GM12874 (cell line): ENCODE measurements around the gene FBXO15.
A peak's percentile ranks its signal among the peaks of the same experiment; 100 is the strongest.

ENCODE experiments used
- TF ChIP-seq, protein P1 (sequence below): IDR thresholded peaks from 2 replicates; pipeline ENCODE4 v1.5.1; 2011; ENCODE audit warnings: low read depth, mild to moderate bottlenecking, control low read depth, low read length, moderate library complexity; ENCODE audit not compliant: insufficient read depth

Gene FBXO15

DNA sequence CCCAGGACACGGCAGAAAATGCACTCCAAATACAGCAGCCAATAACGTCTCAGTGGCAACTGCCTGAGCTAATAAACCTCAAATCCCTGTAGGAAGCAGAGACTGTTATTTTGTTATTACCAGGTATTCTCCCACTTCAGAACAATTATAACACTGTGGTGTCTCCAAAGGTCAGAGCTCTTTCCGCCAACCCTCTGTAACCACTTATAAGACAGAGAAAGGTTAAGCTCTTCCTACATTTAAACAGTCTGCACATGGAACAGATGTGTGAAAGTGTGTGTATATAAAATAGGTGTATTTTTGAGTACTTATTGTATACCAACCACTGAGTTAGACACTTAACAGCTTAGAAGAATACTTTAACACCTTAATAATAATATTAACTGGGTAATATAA, 64.1 kb downstream of the FBXO15 start:
- TF ChIP-seq, protein P1, sequence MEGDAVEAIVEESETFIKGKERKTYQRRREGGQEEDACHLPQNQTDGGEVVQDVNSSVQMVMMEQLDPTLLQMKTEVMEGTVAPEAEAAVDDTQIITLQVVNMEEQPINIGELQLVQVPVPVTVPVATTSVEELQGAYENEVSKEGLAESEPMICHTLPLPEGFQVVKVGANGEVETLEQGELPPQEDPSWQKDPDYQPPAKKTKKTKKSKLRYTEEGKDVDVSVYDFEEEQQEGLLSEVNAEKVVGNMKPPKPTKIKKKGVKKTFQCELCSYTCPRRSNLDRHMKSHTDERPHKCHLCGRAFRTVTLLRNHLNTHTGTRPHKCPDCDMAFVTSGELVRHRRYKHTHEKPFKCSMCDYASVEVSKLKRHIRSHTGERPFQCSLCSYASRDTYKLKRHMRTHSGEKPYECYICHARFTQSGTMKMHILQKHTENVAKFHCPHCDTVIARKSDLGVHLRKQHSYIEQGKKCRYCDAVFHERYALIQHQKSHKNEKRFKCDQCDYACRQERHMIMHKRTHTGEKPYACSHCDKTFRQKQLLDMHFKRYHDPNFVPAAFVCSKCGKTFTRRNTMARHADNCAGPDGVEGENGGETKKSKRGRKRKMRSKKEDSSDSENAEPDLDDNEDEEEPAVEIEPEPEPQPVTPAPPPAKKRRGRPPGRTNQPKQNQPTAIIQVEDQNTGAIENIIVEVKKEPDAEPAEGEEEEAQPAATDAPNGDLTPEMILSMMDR, result no peak

DNA sequence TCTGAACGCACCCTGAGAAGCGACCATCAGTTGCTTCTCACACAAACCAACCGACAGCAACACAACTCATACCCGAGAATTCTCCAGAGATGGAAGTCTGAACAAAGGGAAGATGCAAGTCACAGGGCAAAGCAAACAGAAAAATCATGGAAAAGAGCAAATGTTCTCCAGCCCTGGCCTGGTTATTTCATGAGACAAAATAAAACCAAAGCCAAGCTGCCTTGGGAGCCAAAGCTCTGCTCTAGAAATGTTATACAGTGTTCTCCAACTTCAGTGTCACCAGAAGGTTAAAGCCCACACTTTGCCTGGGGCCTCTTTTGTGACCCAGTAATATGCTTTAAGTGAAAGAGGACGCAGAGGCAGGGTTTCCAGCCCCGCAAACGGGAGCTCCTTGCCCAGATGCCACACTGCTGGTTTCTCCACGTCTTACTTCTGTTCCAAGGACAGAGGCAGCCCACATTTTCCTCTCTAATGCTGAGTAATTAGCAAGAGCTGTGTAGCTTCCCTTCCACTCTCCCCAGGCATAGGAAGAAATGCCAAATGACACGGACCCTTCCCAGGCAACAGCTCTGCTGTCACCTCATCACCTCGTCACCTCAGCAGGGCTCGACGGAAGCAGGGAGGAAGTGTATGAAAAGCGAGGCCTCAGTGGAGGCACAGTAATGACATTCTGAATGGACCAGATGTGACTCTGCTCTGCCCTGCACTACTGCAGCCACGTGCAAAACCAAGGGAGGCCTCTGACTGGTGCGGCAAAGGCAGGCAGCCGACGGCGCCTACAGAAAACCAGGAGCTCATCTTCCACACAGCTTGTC, 64.7 kb downstream of the FBXO15 start:
- TF ChIP-seq, protein P1, result no peak

DNA sequence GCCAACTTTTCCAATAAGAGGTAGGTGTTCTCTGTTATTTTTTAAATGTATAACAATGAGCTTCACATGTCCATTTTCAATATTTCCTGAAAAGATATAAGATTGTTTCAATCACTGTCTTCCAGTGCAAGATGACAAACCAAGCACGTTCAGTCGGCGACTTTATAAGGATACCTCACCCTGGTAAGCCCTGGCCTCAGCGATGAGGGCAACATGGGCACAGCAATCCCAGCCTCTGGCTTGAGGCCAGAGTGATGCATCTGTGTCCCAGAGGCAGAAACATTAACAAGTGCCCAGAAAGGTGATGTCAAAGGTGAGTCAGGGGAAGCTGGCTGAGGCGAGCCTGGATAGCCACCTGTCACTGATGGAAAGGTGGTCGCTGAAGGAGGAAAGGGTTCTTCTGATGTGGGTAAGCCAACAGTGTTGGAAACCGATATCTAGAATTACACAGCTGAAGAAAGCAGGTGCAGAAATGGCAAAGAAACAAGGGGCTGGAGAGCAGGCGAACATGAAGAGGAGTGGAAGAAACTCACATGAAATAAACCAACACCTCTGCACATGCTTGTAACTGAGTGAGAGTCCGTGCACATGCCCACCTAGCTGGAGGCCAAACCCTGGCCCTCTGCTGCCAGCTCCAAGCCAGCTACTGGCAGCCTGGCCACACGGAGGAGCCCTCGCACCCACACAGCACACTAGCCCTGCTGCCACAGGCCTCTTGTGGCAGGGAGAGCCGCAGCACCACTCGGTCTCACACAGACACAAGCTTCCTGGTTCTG, 65.5 kb downstream of the FBXO15 start:
- TF ChIP-seq, protein P1, result peak; percentile 61

DNA sequence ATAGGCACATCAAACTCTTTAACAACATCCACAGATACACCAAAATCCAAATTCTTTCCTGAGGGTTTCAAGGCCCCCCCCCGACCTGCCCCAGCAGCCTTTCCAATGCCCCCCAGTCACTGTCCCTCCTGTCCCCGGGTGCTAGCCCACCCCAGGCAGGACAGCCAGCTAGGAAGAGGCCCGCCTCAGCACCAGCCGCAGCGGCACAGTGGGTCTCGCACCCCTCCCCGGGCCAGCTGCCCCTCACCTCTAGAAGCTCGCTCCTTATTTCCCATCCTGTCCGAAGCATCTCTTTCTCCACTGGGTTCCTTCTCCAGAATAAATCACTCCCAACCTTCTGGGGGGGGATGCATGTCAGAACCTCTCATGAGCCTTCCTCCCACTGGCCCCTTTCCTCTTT, 69.4 kb downstream of the FBXO15 start:
- TF ChIP-seq, protein P1, result no peak

DNA sequence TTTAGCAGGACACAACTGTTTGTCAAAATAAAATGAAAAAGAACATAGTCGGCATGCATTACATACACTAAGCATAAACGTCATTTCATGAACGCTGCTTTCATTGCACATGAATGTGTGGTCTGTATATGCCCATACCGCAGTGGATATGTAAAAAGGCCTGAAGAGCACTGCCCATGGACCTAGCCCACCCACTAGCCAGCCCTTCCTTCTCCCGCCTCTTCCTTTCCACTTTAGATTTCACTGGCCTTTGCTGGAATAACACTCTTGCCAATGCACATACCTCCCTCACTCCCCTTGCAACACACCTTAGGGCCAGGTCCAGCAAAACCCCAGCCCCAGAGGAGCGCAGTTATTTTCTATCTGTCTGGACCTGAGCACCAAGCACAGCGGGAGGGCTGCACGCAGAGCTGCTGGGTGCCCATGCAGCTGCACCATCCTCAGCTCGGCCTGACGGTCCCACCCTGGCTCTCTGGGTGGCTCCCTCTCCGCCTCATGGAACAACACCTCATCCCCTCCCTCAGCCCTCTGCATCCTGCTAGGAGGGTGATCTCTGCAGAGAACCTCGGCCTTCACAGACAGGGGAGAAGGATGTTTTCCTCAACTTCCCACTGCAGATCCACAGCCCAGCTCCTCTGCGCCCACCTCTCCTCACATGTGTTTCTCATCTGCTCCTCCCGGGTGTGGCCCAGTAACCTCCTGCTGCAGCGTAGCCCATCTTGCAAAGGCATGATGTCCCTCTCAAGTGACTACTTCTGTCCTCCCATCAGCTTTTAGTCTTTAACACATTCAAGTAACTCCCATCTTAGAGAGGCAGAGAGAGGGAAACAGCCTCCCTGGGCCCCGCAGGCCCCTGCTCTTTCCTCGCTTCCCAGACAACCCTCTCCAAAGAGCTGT, 72.7 kb downstream of the FBXO15 start:
- TF ChIP-seq, protein P1, result no peak

DNA sequence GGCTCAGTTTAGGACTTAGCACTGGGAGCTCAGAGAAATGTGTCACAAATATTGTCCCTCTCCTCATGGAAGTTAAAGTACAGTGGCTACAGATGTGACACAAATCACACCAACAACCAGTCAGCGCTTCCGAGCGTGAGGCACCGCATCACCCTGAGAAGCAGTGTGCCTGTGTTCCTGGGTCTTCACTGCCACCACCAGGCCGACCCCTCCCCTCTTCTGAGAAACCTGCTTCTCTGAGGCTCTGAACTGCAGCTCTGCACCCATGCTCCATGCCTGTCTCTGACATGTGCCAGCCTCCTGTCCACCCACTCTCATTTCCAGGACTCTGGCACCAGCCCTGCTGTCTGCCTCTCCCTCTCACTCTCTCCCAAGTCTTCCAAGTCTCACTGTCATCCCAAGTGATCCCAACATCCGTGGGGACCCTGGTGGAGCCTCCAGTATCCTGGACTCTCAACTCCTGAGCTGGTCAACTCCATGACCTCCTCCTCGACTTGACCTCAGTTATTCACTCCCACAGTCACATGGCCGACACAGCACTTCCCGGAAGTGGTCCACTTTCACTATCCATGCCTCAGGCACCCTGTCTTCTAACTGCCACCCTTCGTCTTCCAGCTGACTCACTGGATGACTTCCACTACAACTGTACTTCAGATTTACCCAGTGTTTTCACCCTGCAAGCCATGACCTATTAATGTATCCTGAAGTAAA, 73.5 kb downstream of the FBXO15 start:
- TF ChIP-seq, protein P1, result no peak
